Neural cell (in vitro differentiated cells): Measurements from ENCODE around the gene PPIE.

ENCODE experiments used
- EP300 ChIP-seq: fragments of 450-650 bp; conservative IDR thresholded peaks from 2 replicates; pipeline ENCODE4 v1.6.1; 2014; ENCODE audit warnings: antibody characterized with exemption, mild to moderate bottlenecking, moderate library complexity; ENCODE audit not compliant: poor library complexity, severe bottlenecking
- EZH2 ChIP-seq: fragments of 200-600, 300-800 bp; shearing (Covaris generic), sonication (generic); IDR thresholded peaks from 2 replicates; pipeline ENCODE4 v1.6.1; 2014; ENCODE audit warnings: antibody characterized with exemption, low read length, borderline replicate concordance, mild to moderate bottlenecking; ENCODE audit not compliant: insufficient read depth, poor library complexity, severe bottlenecking
- MXI1 ChIP-seq: fragments of 450-650 bp; conservative IDR thresholded peaks from 2 replicates; pipeline ENCODE4 v1.6.1; 2014; ENCODE audit warnings: antibody characterized with exemption, mild to moderate bottlenecking; ENCODE audit not compliant: poor library complexity, severe bottlenecking
- POLR2AphosphoS5 ChIP-seq: IDR thresholded peaks from 2 replicates; pipeline ENCODE4 v1.6.1; 2012
- RAD21 ChIP-seq: fragments of 450-650 bp; conservative IDR thresholded peaks from 2 replicates; pipeline ENCODE4 v1.6.1; 2014; ENCODE audit warnings: antibody characterized with exemption, mild to moderate bottlenecking, moderate library complexity
- REST ChIP-seq: IDR thresholded peaks from 2 replicates; pipeline ENCODE4 v1.6.1; 2012; ENCODE audit warnings: borderline replicate concordance
- SMC3 ChIP-seq: fragments of 450-650 bp; conservative IDR thresholded peaks from 2 replicates; pipeline ENCODE4 v1.6.1; 2014; ENCODE audit warnings: antibody characterized with exemption, mild to moderate bottlenecking, moderate library complexity; ENCODE audit not compliant: poor library complexity
- TF ChIP-seq, protein P1 (sequence below): fragments of 450-650 bp; IDR thresholded peaks from 2 replicates; pipeline ENCODE4 v1.5.1; 2014; ENCODE audit warnings: antibody characterized with exemption, mild to moderate bottlenecking, moderate library complexity; ENCODE audit not compliant: poor library complexity, severe bottlenecking

DNA sequence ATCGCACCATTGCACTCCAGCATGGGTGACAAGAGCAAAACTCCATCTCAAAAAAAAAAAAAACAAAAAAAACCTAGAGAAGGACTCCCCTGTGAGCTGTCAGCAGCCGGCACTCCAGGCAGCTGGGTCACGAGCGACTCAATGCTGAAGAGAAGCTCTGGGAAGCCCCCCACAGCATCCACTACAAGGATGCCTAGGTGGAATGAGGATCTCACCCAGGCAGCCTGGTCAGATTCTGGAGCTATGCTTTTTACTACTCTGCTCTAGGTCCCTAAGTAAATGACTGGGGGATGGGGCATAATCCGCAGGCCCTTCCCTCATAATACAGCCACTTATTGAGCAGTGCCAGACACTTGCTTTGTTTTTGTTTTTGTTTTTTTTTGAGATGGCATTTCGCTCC is 43.4 kb downstream of the PPIE start:
- TF ChIP-seq EZH2 = no peak
- no peak for TF ChIP-seq REST
- TF ChIP-seq, protein P1, sequence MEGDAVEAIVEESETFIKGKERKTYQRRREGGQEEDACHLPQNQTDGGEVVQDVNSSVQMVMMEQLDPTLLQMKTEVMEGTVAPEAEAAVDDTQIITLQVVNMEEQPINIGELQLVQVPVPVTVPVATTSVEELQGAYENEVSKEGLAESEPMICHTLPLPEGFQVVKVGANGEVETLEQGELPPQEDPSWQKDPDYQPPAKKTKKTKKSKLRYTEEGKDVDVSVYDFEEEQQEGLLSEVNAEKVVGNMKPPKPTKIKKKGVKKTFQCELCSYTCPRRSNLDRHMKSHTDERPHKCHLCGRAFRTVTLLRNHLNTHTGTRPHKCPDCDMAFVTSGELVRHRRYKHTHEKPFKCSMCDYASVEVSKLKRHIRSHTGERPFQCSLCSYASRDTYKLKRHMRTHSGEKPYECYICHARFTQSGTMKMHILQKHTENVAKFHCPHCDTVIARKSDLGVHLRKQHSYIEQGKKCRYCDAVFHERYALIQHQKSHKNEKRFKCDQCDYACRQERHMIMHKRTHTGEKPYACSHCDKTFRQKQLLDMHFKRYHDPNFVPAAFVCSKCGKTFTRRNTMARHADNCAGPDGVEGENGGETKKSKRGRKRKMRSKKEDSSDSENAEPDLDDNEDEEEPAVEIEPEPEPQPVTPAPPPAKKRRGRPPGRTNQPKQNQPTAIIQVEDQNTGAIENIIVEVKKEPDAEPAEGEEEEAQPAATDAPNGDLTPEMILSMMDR = no peak
- no peak for TF ChIP-seq RAD21
- TF ChIP-seq EP300 = no peak
- TF ChIP-seq POLR2AphosphoS5 = no peak
- no peak for TF ChIP-seq MXI1
- TF ChIP-seq SMC3 = no peak
